B cell (primary cell): Measurements from ENCODE around the gene STMN3. TPM values are rescaled to one million over a fixed set of nuclear protein-coding genes. Genes with fewer than 3 reads are reported as not detected.
"Not testable (repeated sequence)": the region's sequence is repeated elsewhere in the genome, so short reads cannot be mapped to it uniquely, and the experiment has no call there.

Experiments used
- ATAC-seq: fragments of 200-7000 bp; cut with Tn5 transposase; one replicate; pipeline ENCODE4 v1.10.0; 2021; ENCODE audit warnings: low read depth, mild to moderate bottlenecking, moderate number of reproducible peaks, moderate library complexity
- CTCF ChIA-PET: fragments of 350-600 bp; sonication (Branson Sonifier 250); formaldehyde crosslinking; loops from one replicate; lab custom pipeline; 2021; ENCODE audit warnings: antibody characterized with exemption, inconsistent platforms; lab: Charles Lee
- POLR2A ChIA-PET: fragments of 350-600 bp; sonication (Branson Sonifier 250); formaldehyde crosslinking; loops from one replicate; lab custom pipeline; 2021; ENCODE audit warnings: antibody characterized with exemption; lab: Charles Lee
- DNase-seq: peaks from one replicate; pipeline ENCODE4 v3.0.0; 2013
- H2AFZ ChIP-seq: 2 replicates; pipeline ENCODE4 v1.6.1; 2012; ENCODE audit warnings: mild to moderate bottlenecking, low read depth, low read length; ENCODE audit not compliant: insufficient read depth, poor library complexity, severe bottlenecking
- H3K27ac ChIP-seq, 2 donors: 1 replicate in 1 of 2; 2 replicates in 1 of 2; pipeline ENCODE4 v1.5.1; 2012 to 2013; ENCODE audit warnings: low read length in 2 of 2, mild to moderate bottlenecking in 2 of 2, moderate library complexity in 1 of 2
- H3K27me3 ChIP-seq, 4 experiments: fragments of 200-600 bp in 1 of 4; sonication (generic) in 1 of 4; replicated peaks in 1 of 4; 1 replicate in 2 of 4; 2 replicates in 2 of 4; pipeline versions ENCODE4 v1.6.1 to v1.7.0; 2013 to 2016; ENCODE audit warnings: low read length in 3 of 4, mild to moderate bottlenecking in 2 of 4, mixed read lengths in 1 of 4, moderate library complexity in 1 of 4; ENCODE audit not compliant: insufficient read depth in 4 of 4, control insufficient read depth in 3 of 4; ENCODE audit errors: control extremely low read depth in 1 of 4
- H3K36me3 ChIP-seq, 2 experiments: replicated peaks in 1 of 2; 1 replicate in 1 of 2; 2 replicates in 1 of 2; pipeline versions ENCODE4 v1.6.1 to v1.7.1; 2013; ENCODE audit warnings: low read length in 1 of 2; ENCODE audit not compliant: insufficient read depth in 2 of 2, control insufficient read depth in 1 of 2; ENCODE audit errors: control extremely low read depth in 1 of 2, extremely low read depth in 1 of 2
- H3K4me1 ChIP-seq, 2 donors: fragments of 200-600 bp in 1 of 2; sonication (generic) in 1 of 2; 1 replicate in 1 of 2; 2 replicates in 1 of 2; pipeline versions ENCODE4 v1.5.1 to v1.6.1; 2013 to 2017; ENCODE audit warnings: low read length in 2 of 2; ENCODE audit not compliant: control insufficient read depth in 2 of 2, insufficient read depth in 2 of 2
- H3K4me2 ChIP-seq: replicated peaks from 2 replicates; pipeline ENCODE3; 2012; ENCODE audit warnings: mild to moderate bottlenecking, low read depth, low read length; ENCODE audit not compliant: poor library complexity, severe bottlenecking
- H3K4me3 ChIP-seq, 5 experiments: fragments of 200-600 bp in 1 of 5; sonication (generic) in 1 of 5; 1 replicate in 3 of 5; 2 replicates in 2 of 5; pipeline versions ENCODE4 v1.5.1 to v1.7.0; 2011 to 2016; ENCODE audit warnings: low read length in 4 of 5, mild to moderate bottlenecking in 4 of 5, low read depth in 2 of 5, control low read depth in 1 of 5, moderate library complexity in 1 of 5; ENCODE audit not compliant: insufficient read depth in 1 of 5; ENCODE audit errors: control extremely low read depth in 1 of 5, extremely low read depth in 1 of 5
- H3K79me2 ChIP-seq: fragments of 200-600 bp; sonication (generic); one replicate; pipeline ENCODE4 v1.6.0; 2016; ENCODE audit warnings: low read length; ENCODE audit not compliant: control insufficient read depth, insufficient read depth
- H3K9ac ChIP-seq: fragments of 200-600 bp; sonication (generic); 2 replicates; pipeline ENCODE4 v1.6.1; 2017; ENCODE audit warnings: mild to moderate bottlenecking, low read length, moderate library complexity
- H3K9me3 ChIP-seq, 3 donors: one replicate each; pipeline versions ENCODE4 v1.6.1 to v1.7.1; 2013; ENCODE audit warnings: low read length in 2 of 3; ENCODE audit not compliant: control insufficient read depth in 2 of 3, insufficient read depth in 1 of 3; ENCODE audit errors: control extremely low read depth in 1 of 3
- H4K20me1 ChIP-seq: 2 replicates; pipeline ENCODE4 v1.6.0; 2012; ENCODE audit warnings: mild to moderate bottlenecking, low read length; ENCODE audit not compliant: insufficient read depth, control insufficient read depth, poor library complexity, severe bottlenecking
- H3K27ac Mint-ChIP-seq: one replicate; pipeline ENCODE4 v1.8.0; 2021; ENCODE audit warnings: mixed read lengths
- H3K27me3 Mint-ChIP-seq: one replicate; pipeline ENCODE4 v1.8.0; 2021; ENCODE audit warnings: mixed read lengths
- H3K4me1 Mint-ChIP-seq: one replicate; pipeline ENCODE4 v1.8.0; 2021; ENCODE audit warnings: mixed read lengths
- H3K4me3 Mint-ChIP-seq: one replicate; pipeline ENCODE4 v1.8.0; 2021; ENCODE audit warnings: mixed read lengths
- H3K9me3 Mint-ChIP-seq: one replicate; pipeline ENCODE4 v1.8.0; 2022; ENCODE audit warnings: mixed read lengths; ENCODE audit not compliant: insufficient read depth
- CTCF ChIP-seq: fragments of 200-600 bp; IDR thresholded peaks from one replicate; pipeline ENCODE4 v1.8.0; 2022; ENCODE audit warnings: antibody characterized with exemption, mild to moderate bottlenecking
- EZH2 ChIP-seq: IDR thresholded peaks from 2 replicates; pipeline ENCODE4 v1.6.1; 2012; ENCODE audit warnings: borderline replicate concordance, low read depth, mild to moderate bottlenecking, moderate library complexity, low read length; ENCODE audit not compliant: insufficient read depth, poor library complexity, severe bottlenecking
- WGBS: methylation state at CpG from one replicate; pipeline ENCODE4 v1.1.5; 2013; ENCODE audit warnings: missing lambda C conversion rate; ENCODE audit not compliant: insufficient coverage; 5-methylcytosine and 5-hydroxymethylcytosine counted together
- intact Hi-C: fragments of 100-400 bp; cut with micrococcal nuclease; formaldehyde crosslinking; loops from one replicate; pipeline ENCODE4 v1.10.0; 2022
- polyA plus RNA-seq: library from polyadenylated mRNA; depleted of rRNA; stranded (reverse); fragments of >200 nt; gene quantifications from 2 replicates; pipeline ENCODE4 v1.2.3, GENCODE V29; 2012
- total RNA-seq, 2 donors: library from RNA; stranded (reverse); fragments of 120-200 nt in 1 of 2; gene quantifications; 1 replicate in 1 of 2; 2 replicates in 1 of 2; pipeline versions ENCODE4 v1.2.3 to v1.2.4, GENCODE V29; 2013 to 2022

The STMN3 gene
- total and polyA plus RNA-seq, 2 donors (not counting 1 experiment from before 2014, with no cell fraction given), result 35.0 to 59.4 TPM

GRCh38 chr20:63613863-63614594, 39.2 kb downstream of the STMN3 start:
- H3K4me3 ChIP-seq, intact Hi-C loops, H3K4me3 Mint-ChIP-seq, H3K9me3 ChIP-seq, H2AFZ ChIP-seq, H3K9me3 Mint-ChIP-seq, H3K4me1 ChIP-seq, H3K4me1 Mint-ChIP-seq, POLR2A ChIA-PET, H3K27ac Mint-ChIP-seq, ATAC-seq, H3K9ac ChIP-seq, H3K27me3 ChIP-seq, H3K27me3 Mint-ChIP-seq, DNase-seq, H3K27ac ChIP-seq, H3K4me2 ChIP-seq: not testable (repeated sequence)
- Histone ChIP-seq H4K20me1 (peaks cover 44% of the 10 kb centered on the region), H3K79me2 (peaks cover 79% of the 10 kb centered on the region), H3K36me3 (peaks cover 0 to 40% of the 10 kb centered on the region in 2 experiments)
- WGBS, result 100% methylated on average over 1 of the region's 18 CpGs
- CTCF ChIA-PET, result interaction anchor here (1.2 to 1.6 kb wide), 2 partner anchors 28 to 76 kb away, joined by 4 to 5 read pairs; no protein-coding TSS in a partner anchor
- peak; percentile 39 for TF ChIP-seq CTCF

- TF ChIP-seq CTCF, result no peak
- TF ChIP-seq EZH2, result no peak
- ChIA-PET CTCF (interaction anchor here (1.0 to 1.5 kb wide), 2 partner anchors 30 to 31 kb away, joined by 3 to 5 read pairs; no protein-coding TSS in a partner anchor), POLR2A (interaction anchor here (1.1 kb wide), 1 partner anchor 25 kb away, joined by 3 read pairs; no protein-coding TSS in a partner anchor)
- H3K4me2 ChIP-seq, result no peak overlapping the region
- H3K4me1 ChIP-seq, result peaks cover 0 to 6% of the 10 kb centered on the region in 2 donors
- H3K27ac ChIP-seq, result no peak overlapping the region
- ATAC-seq (no peak), DNase-seq (no peak)
- H3K27me3 ChIP-seq, result no peaks in the 10 kb centered on the region
- H2AFZ ChIP-seq, result no peak overlapping the region
- peaks cover 37% of the 10 kb centered on the region for H4K20me1 ChIP-seq
- no peaks in the 10 kb centered on the region for H3K27me3 Mint-ChIP-seq
- no peak overlapping the region for H3K4me3 ChIP-seq
- no peak overlapping the region for H3K4me3 Mint-ChIP-seq
- no peak overlapping the region for H3K27ac Mint-ChIP-seq
- H3K9me3 Mint-ChIP-seq, result no peaks in the 10 kb centered on the region
- WGBS, result 92% methylated on average over 16 of the region's 20 CpGs
- no peak overlapping the region for H3K9ac ChIP-seq
- peaks cover 0 to 3% (median 0%) of the 10 kb centered on the region in 3 donors for H3K9me3 ChIP-seq
- peaks cover 5% of the 10 kb centered on the region for H3K4me1 Mint-ChIP-seq
- peaks cover 63% of the 10 kb centered on the region for H3K79me2 ChIP-seq
- H3K36me3 ChIP-seq, result peaks cover 0 to 25% of the 10 kb centered on the region in 2 experiments
- intact Hi-C loops, result no loop called here
Measured at GRCh38 chr20:63612276-63612931, 40.8 kb downstream of the STMN3 start.
